ENCODE data around the gene ARNT2.
A peak's percentile ranks its signal among the peaks of the same experiment; 100 is the strongest.

DNA sequence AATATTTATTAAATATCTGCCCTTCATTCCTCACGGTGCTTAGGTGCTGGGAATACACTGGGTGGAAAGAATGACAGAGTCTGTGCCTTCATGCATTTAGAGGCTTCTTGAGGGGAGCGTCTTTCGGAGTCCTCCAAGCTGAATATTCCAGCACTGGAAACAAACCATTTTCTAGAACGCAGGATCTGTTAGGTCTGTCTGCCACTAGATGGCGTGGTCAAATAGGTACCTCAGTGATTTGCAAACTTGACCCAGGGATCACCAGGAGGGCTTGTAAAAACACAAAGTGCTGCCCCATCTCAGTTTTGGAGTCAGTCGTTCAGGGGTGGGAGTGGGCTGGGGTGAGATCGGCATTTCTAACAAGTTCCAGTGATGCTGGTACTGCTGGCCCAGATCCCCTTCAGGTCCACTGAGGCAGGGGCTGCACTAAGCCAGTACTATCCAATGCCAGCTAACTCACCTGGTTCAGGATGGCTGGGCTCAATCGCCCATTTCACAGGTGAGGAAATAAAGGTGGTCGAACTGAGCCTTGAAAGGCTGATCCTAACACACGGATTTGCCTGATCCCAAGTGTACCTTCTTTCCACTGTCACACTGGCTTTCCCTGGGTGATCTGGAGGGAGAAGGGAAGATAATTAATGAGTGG, 14.8 kb downstream of the ARNT2 start:
- TF ChIP-seq, protein P1, sequence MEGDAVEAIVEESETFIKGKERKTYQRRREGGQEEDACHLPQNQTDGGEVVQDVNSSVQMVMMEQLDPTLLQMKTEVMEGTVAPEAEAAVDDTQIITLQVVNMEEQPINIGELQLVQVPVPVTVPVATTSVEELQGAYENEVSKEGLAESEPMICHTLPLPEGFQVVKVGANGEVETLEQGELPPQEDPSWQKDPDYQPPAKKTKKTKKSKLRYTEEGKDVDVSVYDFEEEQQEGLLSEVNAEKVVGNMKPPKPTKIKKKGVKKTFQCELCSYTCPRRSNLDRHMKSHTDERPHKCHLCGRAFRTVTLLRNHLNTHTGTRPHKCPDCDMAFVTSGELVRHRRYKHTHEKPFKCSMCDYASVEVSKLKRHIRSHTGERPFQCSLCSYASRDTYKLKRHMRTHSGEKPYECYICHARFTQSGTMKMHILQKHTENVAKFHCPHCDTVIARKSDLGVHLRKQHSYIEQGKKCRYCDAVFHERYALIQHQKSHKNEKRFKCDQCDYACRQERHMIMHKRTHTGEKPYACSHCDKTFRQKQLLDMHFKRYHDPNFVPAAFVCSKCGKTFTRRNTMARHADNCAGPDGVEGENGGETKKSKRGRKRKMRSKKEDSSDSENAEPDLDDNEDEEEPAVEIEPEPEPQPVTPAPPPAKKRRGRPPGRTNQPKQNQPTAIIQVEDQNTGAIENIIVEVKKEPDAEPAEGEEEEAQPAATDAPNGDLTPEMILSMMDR (IDR thresholded peaks at IDR 0.05), result peak; percentile 88
- TF ChIP-seq ZFX (IDR thresholded peaks at IDR 0.05; ENCODE audit: borderline replicate concordance), result no peak

All from 22Rv1 (cell line).